Nephron progenitor cell (in vitro differentiated cells): ENCODE results near the gene MAGIX.

ENCODE experiments used
- DNase-seq: peaks from one replicate; pipeline ENCODE4 v3.0.0; 2021
- H3K27ac Mint-ChIP-seq: 2 replicates; pipeline ENCODE4 v1.8.0; 2021; ENCODE audit warnings: mild to moderate bottlenecking, moderate library complexity, mixed read lengths
- H3K27me3 Mint-ChIP-seq: 2 replicates; pipeline ENCODE4 v1.8.0; 2021; ENCODE audit warnings: mild to moderate bottlenecking, low read depth, mixed read lengths; ENCODE audit not compliant: poor library complexity
- H3K36me3 Mint-ChIP-seq: 2 replicates; pipeline ENCODE4 v1.8.0; 2021; ENCODE audit warnings: low read depth, mixed read lengths
- H3K4me1 Mint-ChIP-seq: 2 replicates; pipeline ENCODE4 v1.8.0; 2021; ENCODE audit warnings: mixed read lengths
- H3K4me3 Mint-ChIP-seq: 2 replicates; pipeline ENCODE4 v1.8.0; 2021; ENCODE audit warnings: mild to moderate bottlenecking, moderate library complexity, mixed read lengths
- H3K9me3 Mint-ChIP-seq: 2 replicates; pipeline ENCODE4 v1.8.0; 2021; ENCODE audit warnings: mild to moderate bottlenecking, moderate library complexity, mixed read lengths
- CTCF ChIP-seq: fragments of 200-600 bp; sonication (generic); IDR thresholded peaks from 2 replicates; pipeline ENCODE4 v1.5.0; 2021; ENCODE audit warnings: antibody characterized with exemption

Gene MAGIX

GRCh38 chrX:49174723-49175122, 12.2 kb downstream of the MAGIX start:
- H3K4me3 Mint-ChIP-seq = no peak overlapping the region
- peaks cover 60% of the 10 kb centered on the region for H3K9me3 Mint-ChIP-seq
- H3K27me3 Mint-ChIP-seq = peaks cover 42% of the 10 kb centered on the region
- H3K36me3 Mint-ChIP-seq = peaks cover 32% of the 10 kb centered on the region
- DNase-seq = no peak
- no peak for TF ChIP-seq CTCF
- H3K27ac Mint-ChIP-seq = no peak overlapping the region
- peaks cover 7% of the 10 kb centered on the region for H3K4me1 Mint-ChIP-seq

- Mint-ChIP-seq H3K4me1 (peaks cover 7% of the 10 kb centered on the region), H3K4me3 (no peak overlapping the region), H3K36me3 (peaks cover 39% of the 10 kb centered on the region), H3K9me3 (peaks cover 60% of the 10 kb centered on the region), H3K27ac (no peak overlapping the region), H3K27me3 (peaks cover 32% of the 10 kb centered on the region)
- TF ChIP-seq CTCF = no peak
- DNase-seq = no peak
Measured at GRCh38 chrX:49175435-49176274, 13.1 kb downstream of the MAGIX start.

GRCh38 chrX:49176421-49177326, 14.1 kb downstream of the MAGIX start:
- H3K4me1 Mint-ChIP-seq = peaks cover 7% of the 10 kb centered on the region
- H3K36me3 Mint-ChIP-seq = peaks cover 40% of the 10 kb centered on the region
- TF ChIP-seq CTCF = no peak
- peaks cover 58% of the 10 kb centered on the region for H3K9me3 Mint-ChIP-seq
- no peak overlapping the region for H3K27ac Mint-ChIP-seq
- peaks cover 22% of the 10 kb centered on the region for H3K27me3 Mint-ChIP-seq
- H3K4me3 Mint-ChIP-seq = no peak overlapping the region
- DNase-seq = no peak

GRCh38 chrX:49177338-49177833, 14.8 kb downstream of the MAGIX start:
- H3K4me3 Mint-ChIP-seq = no peak overlapping the region
- no peak overlapping the region for H3K27ac Mint-ChIP-seq
- no peak for DNase-seq
- H3K4me1 Mint-ChIP-seq = peaks cover 7% of the 10 kb centered on the region
- peaks cover 44% of the 10 kb centered on the region for H3K36me3 Mint-ChIP-seq
- no peak for TF ChIP-seq CTCF
- H3K9me3 Mint-ChIP-seq = peaks cover 63% of the 10 kb centered on the region
- peaks cover 15% of the 10 kb centered on the region for H3K27me3 Mint-ChIP-seq

- no peak overlapping the region for H3K4me3 Mint-ChIP-seq
- peaks cover 64% of the 10 kb centered on the region for H3K9me3 Mint-ChIP-seq
- no peak overlapping the region for H3K27ac Mint-ChIP-seq
- peaks cover 3% of the 10 kb centered on the region for H3K4me1 Mint-ChIP-seq
- no peak for TF ChIP-seq CTCF
- H3K36me3 Mint-ChIP-seq = peaks cover 47% of the 10 kb centered on the region
- no peak for DNase-seq
- peaks cover 9% of the 10 kb centered on the region for H3K27me3 Mint-ChIP-seq
Measured at GRCh38 chrX:49177873-49178480, 15.4 kb downstream of the MAGIX start.
